ENCODE measurements around the gene RAPGEF1.

RAPGEF1 gene

DNA sequence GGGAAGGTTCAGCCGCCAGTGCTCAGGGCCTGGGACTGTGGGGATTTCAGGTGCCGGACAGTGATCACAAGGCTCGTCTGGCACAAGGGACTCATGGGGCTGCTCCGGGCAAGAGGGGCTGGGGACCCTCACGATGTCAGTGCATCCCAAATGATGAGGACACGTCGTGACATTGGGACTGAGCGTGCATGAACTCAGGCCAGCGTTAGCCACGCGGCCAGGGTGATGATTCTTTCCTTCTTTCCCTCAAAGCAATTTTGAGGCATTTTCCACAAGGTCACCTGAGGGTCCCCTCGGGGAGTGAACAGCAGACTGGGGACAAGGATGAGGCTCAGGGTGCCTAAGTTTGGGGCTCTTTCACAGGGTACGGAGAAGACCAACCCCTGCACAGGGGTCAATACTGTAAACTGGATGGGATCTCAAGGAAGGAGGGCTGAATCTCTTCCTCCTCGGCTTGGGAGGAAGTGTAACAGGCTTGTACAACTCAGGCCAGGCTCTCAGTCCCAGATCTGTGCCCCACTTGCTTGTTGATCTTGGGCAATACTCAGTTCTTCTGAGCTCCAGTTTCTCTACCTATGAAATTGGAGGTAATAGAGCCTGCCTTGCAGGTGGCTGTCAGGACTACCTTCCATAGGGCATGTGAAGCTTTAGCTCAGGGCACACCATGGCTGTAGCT is 116.1 kb downstream of the RAPGEF1 start:
- Histone ChIP-seq H3K9me3 (ENCODE audit: control insufficient read depth, insufficient read depth, low read depth, low read length) (no peaks in the 10 kb centered on the region), H3K4me3 (ENCODE audit: low read depth, low read length) (no peak overlapping the region), H3K27ac (ENCODE audit: extremely low read depth, low read depth, low read length) (no peak overlapping the region), H3K4me1 (ENCODE audit: control insufficient read depth, insufficient read depth, low read length) (peaks cover 2% of the 10 kb centered on the region; the same call in 1 of the 2 replicates), H3K36me3 (ENCODE audit: control insufficient read depth in 2 of 2, insufficient read depth in 1 of 2, low read length in 2 of 2) (peaks cover 0 to 73% of the 10 kb centered on the region in 2 experiments; a peak in 2 of 3 replicates)
- POLR2A ChIA-PET, result interaction anchor here (1.3 to 1.7 kb wide), 4 partner anchors 12 to 116 kb away, joined by 3 to 5 read pairs (median 4); partner anchors contain the start of gene RAPGEF1
- CTCF ChIA-PET, result interaction anchor here (1.0 to 1.7 kb wide), 5 partner anchors 12 to 117 kb away, joined by 4 to 10 read pairs (median 5); no protein-coding TSS in a partner anchor
- TF ChIP-seq ZNF311 (tag by site-specific recombination; IDR thresholded peaks at IDR 0.05; ENCODE audit: borderline replicate concordance) (no peak), ZNF223 (tag by site-specific recombination; IDR thresholded peaks at IDR 0.05) (no peak), ZNF623 (tag by site-specific recombination; IDR thresholded peaks at IDR 0.05) (no peak), KLF8 (tag by site-specific recombination; IDR thresholded peaks at IDR 0.05) (no peak), ZNF621 (tag by site-specific recombination; IDR thresholded peaks at IDR 0.05) (no peak), SETDB1 (IDR thresholded peaks at IDR 0.05; ENCODE audit: insufficient read length, low read length) (no peak), ZNF423 (tag by site-specific recombination; IDR thresholded peaks at IDR 0.05) (no peak), ZNF202 (tag by site-specific recombination; IDR thresholded peaks at IDR 0.05; ENCODE audit: borderline replicate concordance) (no peak), ZBTB17 (tag by site-specific recombination; IDR thresholded peaks at IDR 0.05) (no peak), ZNF514 (tag by site-specific recombination; IDR thresholded peaks at IDR 0.05) (no peak), ZSCAN16 (tag by site-specific recombination; IDR thresholded peaks at IDR 0.05) (no peak), ZNF792 (tag by site-specific recombination; IDR thresholded peaks at IDR 0.05) (no peak), YY2 (tag by site-specific recombination; IDR thresholded peaks at IDR 0.05) (no peak), YY1 (tag by site-specific recombination; IDR thresholded peaks at IDR 0.05) (no peak), HOXA7 (CRISPR knock-in tag; IDR thresholded peaks at IDR 0.05; ENCODE audit: borderline replicate concordance) (no peak)
- TF ChIP-seq, protein P1, sequence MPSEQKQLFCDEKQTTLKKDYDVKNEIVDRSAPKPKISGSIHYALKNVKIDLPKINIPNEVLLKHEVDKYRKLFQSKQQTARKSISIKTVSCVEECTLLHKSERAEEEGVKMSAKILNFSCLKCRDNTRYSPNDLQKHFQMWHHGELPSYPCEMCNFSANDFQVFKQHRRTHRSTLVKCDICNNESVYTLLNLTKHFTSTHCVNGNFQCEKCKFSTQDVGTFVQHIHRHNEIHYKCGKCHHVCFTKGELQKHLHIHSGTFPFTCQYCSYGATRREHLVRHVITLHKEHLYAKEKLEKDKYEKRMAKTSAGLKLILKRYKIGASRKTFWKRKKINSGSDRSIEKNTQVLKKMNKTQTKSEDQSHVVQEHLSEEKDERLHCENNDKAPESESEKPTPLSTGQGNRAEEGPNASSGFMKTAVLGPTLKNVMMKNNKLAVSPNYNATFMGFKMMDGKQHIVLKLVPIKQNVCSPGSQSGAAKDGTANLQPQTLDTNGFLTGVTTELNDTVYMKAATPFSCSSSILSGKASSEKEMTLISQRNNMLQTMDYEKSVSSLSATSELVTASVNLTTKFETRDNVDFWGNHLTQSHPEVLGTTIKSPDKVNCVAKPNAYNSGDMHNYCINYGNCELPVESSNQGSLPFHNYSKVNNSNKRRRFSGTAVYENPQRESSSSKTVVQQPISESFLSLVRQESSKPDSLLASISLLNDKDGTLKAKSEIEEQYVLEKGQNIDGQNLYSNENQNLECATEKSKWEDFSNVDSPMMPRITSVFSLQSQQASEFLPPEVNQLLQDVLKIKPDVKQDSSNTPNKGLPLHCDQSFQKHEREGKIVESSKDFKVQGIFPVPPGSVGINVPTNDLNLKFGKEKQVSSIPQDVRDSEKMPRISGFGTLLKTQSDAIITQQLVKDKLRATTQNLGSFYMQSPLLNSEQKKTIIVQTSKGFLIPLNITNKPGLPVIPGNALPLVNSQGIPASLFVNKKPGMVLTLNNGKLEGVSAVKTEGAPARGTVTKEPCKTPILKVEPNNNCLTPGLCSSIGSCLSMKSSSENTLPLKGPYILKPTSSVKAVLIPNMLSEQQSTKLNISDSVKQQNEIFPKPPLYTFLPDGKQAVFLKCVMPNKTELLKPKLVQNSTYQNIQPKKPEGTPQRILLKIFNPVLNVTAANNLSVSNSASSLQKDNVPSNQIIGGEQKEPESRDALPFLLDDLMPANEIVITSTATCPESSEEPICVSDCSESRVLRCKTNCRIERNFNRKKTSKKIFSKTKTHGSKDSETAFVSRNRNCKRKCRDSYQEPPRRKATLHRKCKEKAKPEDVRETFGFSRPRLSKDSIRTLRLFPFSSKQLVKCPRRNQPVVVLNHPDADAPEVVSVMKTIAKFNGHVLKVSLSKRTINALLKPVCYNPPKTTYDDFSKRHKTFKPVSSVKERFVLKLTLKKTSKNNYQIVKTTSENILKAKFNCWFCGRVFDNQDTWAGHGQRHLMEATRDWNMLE (tag by site-specific recombination; conservative IDR thresholded peaks at IDR 0.05; ENCODE audit: low read depth), result no peak
- TF ChIP-seq, protein P2, sequence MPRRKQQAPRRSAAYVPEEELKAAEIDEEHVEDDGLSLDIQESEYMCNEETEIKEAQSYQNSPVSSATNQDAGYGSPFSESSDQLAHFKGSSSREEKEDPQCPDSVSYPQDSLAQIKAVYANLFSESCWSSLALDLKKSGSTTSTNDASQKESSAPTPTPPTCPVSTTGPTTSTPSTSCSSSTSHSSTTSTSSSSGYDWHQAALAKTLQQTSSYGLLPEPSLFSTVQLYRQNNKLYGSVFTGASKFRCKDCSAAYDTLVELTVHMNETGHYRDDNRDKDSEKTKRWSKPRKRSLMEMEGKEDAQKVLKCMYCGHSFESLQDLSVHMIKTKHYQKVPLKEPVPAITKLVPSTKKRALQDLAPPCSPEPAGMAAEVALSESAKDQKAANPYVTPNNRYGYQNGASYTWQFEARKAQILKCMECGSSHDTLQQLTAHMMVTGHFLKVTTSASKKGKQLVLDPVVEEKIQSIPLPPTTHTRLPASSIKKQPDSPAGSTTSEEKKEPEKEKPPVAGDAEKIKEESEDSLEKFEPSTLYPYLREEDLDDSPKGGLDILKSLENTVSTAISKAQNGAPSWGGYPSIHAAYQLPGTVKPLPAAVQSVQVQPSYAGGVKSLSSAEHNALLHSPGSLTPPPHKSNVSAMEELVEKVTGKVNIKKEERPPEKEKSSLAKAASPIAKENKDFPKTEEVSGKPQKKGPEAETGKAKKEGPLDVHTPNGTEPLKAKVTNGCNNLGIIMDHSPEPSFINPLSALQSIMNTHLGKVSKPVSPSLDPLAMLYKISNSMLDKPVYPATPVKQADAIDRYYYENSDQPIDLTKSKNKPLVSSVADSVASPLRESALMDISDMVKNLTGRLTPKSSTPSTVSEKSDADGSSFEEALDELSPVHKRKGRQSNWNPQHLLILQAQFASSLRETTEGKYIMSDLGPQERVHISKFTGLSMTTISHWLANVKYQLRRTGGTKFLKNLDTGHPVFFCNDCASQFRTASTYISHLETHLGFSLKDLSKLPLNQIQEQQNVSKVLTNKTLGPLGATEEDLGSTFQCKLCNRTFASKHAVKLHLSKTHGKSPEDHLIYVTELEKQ (tag by site-specific recombination; IDR thresholded peaks at IDR 0.05; ENCODE audit: borderline replicate concordance), result no peak
